HG02571 (cell line): Measurements from ENCODE around the gene DCP2.

Experiments used
- ATAC-seq: cut with Tn5 transposase; IDR thresholded peaks from one replicate; pipeline ENCODE4 v1.9.1; 2021; ENCODE audit warnings: mild to moderate bottlenecking, moderate library complexity; ENCODE audit not compliant: unreplicated experiment

Gene DCP2

GRCh38 chr5:113017881-113018635 lies 41.5 kb downstream of the DCP2 start:
- ATAC-seq: no peak

- ATAC-seq: no peak
These were observed 44.1 kb downstream of the DCP2 start for GRCh38 chr5:113020461-113021273.

GRCh38 chr5:113022661-113023060 lies 46.1 kb downstream of the DCP2 start:
- no peak for ATAC-seq

- ATAC-seq: no peak
These were observed 47.6 kb downstream of the DCP2 start for GRCh38 chr5:113024076-113024697.

DNA sequence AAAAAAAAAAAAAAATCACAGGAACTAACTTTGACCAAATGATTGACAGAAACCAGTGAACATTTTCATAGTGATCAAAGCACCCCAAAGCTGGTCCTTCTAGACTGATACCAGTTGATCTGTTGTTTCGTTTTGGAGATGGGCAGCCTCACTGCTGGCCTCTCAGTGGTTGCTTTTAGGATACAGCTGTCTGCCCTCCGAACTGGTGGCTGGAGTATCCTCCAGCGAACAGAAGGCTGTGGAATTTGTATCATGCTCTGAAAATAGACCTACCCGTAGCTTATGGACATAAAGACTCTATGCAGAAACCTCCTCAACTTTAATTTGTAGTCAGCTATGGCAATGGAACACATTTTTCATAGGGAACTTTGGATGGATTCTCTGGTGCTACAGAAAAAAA lies 49.0 kb downstream of the DCP2 start:
- ATAC-seq: no peak

DNA sequence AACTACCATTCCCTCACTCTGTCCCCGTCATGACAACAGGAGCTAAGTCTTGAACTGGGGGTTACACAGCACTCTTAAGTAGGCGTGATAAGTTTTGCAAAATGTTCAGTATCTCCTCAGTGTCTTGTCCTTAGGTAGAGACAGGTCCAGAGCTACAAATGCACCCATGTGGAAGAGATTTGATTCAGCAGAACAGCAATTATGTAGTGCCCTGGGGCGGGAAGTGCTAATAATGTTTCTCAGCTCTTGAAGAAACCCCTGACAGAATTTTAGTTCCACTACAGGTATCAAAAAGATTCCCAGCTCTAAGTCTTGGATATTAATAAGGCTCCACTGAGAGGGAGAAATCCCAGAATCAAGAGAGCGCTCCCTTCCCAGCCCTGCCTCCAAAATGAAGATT lies 49.6 kb downstream of the DCP2 start:
- no peak for ATAC-seq

- no peak for ATAC-seq
These were observed 50.4 kb downstream of the DCP2 start for GRCh38 chr5:113027015-113027414.

DNA sequence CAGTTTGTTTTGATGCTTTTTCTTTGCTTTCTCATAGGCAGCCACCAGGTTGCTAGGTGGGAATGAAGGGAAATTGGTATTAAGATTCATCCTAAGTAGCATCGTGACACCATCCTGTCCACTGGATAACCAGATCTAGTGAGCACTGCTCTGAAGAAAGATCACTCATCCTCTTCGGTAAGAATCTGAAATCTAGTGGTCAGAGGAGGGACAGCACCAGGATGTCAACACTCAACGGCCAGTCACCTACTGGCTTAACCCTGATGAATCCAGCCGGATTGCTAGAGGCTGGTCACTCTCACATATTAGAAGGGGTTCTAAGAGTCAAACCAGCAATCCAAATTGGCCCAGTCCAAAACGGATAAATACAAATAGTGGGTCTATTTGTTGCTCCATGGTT lies 50.8 kb downstream of the DCP2 start:
- no peak for ATAC-seq

DNA sequence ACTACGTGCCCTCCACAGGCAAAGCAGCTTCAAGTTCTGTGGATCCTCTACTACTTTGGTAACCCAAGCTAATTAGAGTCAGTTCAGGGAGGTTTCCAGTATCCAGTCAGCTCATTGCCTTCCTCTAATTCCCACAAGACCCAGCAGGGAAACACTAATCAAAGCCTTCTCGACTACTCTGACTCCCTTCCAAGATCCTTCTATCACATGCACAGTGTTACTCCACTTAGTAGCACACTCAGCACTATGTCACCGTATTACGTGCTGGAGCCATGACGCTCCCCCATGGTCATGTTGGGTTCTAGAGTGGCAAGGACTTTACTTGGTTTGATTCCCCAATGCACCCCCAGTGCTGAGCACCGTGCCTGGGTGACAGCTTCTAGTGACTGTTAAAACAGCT lies 53.0 kb downstream of the DCP2 start:
- no peak for ATAC-seq

GRCh38 chr5:113031104-113031503 lies 54.5 kb downstream of the DCP2 start:
- no peak for ATAC-seq

DNA sequence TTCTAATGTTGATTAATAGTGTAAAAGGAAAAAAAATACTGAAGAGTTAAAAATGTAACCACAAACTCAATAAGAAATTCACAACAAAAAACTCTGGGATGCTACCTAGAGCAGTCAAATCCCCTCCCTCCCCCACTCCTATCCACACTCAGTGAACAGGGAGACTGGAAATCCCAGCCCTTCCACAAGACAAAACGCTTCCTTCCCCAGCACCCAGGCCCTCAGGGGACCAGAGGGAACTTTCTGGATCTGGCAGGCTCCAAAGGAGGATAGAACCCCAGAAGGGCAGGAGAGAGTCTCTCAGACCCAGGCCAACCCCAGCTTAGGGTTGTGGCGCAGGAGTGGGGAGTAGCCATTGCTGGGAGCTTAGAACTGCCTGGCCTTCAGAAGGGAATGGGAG lies 55.0 kb downstream of the DCP2 start:
- ATAC-seq: no peak

DNA sequence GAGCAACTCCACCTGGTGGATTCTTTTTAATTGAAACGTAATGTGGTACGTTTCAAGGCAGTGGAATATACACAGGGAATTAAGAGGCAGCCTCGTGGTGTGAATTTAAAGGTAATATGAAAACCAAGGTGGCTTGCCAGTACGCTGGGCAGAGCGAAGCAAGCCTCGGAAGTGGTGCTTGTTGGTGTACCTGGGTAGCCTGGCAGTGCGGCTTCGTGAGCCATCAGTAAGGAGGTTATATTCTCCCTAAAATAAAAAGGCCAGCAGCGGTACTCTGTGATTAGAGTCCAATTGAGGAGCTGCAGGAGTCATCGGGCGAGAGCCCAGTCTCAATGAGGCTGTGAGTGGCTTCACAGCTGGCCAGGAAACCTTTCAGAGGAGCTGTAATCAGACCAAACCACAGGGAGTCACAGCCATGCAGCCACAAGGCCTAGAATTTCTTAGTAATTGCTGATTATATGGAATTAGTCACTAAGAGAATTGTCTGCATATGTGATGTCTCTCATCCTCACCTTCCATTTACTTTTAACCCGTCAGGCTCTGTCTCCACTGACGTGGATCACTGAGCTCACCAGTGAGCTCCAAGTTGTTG lies 57.7 kb downstream of the DCP2 start:
- ATAC-seq: no peak

DNA sequence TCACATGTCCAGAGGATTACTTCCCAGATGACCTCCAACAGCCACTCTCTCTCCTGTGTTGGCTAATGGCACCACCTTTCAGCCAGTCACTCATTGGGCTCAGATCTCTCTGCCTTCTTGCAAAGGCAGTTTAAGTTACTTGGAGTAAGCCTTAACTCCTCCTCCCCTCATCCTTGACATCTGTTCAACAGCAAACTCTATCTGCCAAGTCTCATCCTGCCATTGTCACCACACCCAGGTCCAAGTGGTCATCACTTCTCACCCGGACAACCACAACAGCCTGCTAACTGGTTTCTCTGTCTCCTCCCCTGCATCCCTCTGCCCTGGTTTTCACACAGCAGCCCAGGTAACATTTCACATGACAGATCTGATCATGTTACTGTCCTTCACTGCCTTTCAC lies 58.5 kb downstream of the DCP2 start:
- no peak for ATAC-seq

DNA sequence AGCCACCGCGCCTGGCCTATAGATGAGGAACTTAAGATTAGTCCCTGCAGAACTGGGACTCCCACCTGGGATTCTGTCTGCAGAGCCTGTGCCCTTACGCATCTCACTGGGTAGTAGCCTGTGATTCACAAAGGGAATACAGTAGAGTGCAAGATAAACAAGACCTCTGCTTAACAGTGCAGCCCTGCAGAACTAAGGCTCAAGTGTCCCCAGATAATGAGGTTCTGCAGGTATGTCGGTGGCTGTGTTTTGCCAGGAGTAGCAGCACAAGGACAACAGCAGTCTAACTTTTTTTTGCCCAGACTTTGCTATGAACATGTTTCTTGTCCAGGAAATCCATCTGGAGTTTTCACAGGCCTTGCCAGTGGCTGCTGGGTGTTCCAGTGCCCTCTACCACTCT lies 59.7 kb downstream of the DCP2 start:
- no peak for ATAC-seq

DNA sequence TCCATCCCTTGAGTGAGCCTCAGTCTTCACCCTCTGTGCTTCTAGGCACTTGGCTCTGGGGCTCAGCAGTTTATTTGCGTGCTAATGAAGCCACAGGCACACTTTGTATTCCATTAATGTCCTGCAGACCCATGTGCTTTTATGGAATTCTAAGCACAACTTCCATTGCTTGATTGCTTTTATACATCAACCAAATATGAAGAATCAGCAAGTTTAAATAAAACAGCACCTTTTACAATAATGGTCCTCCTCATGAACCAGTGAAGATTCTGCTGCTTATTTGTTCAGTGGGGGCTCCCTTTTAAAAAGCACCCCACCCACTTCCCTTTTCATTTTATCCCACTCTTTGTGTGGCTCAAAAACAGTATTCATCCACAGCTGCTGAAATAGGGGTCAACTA lies 60.2 kb downstream of the DCP2 start:
- ATAC-seq: no peak

DNA sequence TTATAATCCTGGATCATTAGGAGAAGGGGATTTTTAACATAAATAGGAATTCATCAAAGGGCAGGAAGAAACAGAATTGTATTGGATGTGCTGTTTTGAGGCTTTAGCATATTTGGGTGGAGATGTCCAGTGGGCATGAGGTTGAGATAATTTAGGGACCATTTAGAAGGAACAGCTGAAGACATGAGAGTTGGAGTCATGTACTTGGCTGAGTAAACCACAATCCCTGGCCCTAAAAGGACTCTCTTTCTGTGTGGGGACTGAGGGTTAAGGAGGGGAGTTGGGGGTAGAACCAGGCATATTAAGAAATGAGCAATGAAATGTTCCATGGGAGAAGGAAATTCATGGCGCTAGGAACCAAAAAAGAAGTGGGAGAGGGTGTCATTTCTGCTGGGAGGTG lies 61.5 kb downstream of the DCP2 start:
- ATAC-seq: no peak

DNA sequence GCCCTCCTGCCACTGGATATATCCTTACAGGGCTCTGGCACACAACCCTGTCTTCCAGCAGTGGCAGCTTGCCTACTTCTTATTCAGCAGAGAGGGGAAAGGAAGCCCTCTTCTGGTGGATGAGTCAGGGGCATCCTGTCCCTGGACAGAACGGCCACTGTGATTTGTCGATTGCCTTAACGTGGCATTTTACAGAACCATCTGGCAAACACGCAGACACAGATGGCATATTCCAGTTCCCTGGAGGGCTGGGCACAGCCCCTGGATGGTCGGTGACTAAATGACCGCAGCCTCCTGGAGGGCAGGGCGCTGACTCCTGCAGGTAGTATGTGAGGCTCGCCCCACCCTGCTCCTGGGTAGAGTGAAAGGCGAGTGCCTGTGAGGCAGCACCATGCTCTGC lies 62.1 kb downstream of the DCP2 start:
- ATAC-seq: no peak

DNA sequence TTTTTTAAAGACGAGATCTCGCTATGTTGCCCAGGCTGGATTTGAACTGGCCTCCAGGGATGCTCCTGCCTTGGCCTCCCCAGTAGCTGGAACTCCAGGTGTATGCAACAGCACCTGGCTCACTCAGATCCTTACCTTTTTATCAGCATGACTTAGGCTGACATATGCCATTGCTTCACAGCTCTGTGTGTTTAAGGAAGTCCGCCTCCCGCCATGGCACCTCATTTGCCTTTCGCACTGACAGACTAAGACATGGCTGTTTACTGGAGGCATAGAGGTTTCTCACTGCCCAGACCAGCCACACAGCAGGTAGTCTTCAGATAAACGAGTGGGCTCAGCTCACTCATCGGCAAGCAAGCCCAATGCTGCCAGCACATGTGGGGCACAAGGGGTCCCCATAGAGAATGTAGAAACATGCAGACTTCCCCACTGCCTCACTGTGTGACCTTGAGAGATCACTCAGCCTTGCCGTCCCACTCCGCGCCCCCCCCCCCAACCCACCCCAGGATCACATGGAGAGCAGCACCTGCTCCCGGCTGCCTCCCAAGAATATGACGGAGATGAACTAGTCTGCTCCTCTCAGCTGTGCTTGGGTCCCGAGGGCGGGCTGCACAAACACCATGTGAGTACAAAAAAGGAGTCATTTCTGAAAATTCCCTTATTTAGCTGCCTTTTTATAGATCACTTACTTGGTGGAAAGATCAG lies 62.8 kb downstream of the DCP2 start:
- ATAC-seq: no peak

DNA sequence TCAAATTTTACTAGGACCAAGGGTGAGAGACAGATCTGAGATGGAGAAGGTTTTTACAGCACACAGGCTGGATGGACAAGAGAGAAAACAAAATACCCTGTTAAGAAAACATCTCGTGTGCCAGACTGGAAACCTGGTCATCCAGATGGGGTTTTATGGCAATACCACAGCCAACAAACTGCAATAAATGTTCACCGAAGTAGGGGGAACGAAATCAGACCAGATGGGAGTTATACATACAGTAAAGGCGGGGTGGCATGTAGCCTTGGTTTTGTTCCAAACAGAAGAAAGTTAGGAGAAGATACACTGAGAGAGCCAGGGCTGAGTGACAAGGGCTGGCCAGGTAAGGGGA lies 63.3 kb downstream of the DCP2 start:
- no peak for ATAC-seq

DNA sequence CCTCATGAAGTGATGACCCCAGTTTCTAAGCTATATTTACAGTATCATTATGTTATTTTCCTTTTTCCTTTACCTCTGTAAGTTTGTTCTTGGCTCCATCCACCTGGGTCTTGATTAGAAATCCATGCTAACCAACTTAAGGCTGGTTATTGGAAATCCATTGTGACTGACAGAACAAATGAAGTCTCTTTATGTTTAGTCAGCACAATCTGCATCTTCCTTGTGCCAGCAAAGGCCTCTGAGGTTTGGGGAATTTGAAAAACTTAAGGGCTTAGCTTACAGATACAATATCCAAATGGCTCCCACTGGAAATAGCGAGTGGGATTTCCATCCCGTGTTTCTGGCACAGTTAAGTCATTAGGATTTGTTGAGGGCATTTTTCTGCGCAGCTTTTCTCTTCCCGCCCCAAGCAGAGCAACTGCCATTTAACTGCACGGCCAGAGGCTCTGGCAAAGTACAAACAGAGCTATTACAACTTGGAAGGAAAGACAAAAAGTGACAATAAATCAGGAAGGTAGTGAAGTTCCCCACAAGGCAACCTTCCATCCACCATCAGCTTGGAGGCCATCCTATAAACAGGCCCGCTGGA lies 64.2 kb downstream of the DCP2 start:
- no peak for ATAC-seq
